HG03196 (cell line): ENCODE results near the gene KIN.
A peak's percentile ranks its signal among the peaks of the same experiment; 100 is the strongest.
"Not testable (repeated sequence)": the region's sequence is repeated elsewhere in the genome, so short reads cannot be mapped to it uniquely, and the experiment has no call there.

Experiments
- ATAC-seq: cut with Tn5 transposase; IDR thresholded peaks from one replicate; pipeline ENCODE4 v1.9.1; 2021; ENCODE audit not compliant: unreplicated experiment

Gene KIN, protein sequence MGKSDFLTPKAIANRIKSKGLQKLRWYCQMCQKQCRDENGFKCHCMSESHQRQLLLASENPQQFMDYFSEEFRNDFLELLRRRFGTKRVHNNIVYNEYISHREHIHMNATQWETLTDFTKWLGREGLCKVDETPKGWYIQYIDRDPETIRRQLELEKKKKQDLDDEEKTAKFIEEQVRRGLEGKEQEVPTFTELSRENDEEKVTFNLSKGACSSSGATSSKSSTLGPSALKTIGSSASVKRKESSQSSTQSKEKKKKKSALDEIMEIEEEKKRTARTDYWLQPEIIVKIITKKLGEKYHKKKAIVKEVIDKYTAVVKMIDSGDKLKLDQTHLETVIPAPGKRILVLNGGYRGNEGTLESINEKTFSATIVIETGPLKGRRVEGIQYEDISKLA

DNA sequence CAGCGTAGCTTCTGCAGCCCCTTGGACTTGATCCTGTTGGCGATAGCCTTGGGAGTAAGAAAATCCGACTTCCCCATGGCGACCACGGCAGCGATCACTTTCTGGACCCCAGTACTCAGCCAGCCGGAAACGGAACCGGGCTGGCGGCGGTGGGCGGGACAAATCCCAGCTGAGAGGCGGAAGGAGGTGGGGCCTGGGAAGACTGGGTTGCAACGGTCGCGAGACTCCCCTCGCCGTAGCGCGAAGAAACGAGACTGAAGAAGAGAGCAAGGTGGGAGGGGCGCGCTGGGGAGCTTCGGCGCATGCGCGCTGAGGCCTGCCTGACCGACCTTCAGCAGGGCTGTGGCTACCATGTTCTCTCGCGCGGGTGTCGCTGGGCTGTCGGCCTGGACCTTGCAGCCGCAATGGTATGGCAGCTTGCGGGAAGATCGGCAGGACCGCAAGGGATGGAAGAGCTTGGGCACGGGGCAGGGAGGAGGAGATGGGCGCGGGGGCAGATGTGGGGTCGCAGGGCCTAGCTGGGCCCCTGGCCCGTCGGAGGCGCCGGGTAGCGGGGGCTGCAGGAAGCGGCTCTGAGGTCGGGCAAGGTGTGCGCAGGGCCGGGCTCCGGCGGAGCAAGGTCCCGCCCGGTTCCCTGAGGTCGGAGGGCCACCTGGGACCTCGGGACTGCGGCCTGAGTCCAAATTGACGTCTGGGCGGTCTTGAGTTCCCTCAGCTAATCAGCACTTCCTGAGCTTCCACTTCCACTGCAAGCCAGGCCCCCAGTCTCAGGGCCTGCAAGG lies at the start of gene KIN, which contains the start of gene ATP5F1C:
KIN (minus strand) TSS at position 137 of the 782 bp plus-strand sequence; CDS start at position 77, 60 bp downstream.
ATP5F1C (plus strand) TSS at position 321 of the 782 bp plus-strand sequence; CDS start at position 352, 31 bp downstream.
- peak; percentile 96 for ATAC-seq

DNA sequence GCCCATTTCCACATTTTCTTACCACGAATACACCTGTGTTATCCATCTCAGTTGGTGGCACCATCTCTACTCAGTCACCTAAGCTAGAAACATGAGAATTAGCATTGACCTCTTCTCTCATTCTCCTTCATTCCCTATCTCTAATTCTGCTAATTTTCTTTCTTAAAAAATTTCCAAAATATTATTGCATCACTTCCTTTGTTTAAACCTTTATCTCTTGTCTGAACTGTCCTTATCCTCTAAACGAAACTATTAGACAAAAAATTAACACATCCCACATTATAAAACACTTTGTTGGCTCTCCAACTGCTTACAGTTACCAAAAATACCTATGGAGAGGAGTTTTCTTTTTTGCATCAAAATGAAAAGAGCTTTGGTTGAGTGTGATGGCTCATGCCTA lies 48.8 kb upstream of the KIN start:
- no peak for ATAC-seq

DNA sequence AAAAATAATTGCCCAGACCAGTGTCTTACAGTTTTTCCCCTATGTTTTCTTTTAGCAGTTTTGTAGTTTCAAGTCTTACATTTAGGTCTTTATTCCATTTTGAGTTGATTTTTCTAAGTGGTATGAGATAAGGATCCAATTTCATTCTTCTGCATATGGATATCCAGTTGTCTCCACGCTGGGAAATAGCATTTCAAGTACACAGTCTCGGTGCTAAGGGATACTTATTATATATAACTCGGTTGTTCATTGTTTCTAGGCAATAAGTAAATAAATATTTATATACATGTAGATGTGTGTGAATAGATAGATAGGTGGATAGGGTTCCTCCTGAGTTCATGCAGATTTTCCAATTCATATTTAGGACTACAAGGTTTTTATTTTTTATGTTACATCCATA lies 46.5 kb upstream of the KIN start:
- ATAC-seq = no peak

DNA sequence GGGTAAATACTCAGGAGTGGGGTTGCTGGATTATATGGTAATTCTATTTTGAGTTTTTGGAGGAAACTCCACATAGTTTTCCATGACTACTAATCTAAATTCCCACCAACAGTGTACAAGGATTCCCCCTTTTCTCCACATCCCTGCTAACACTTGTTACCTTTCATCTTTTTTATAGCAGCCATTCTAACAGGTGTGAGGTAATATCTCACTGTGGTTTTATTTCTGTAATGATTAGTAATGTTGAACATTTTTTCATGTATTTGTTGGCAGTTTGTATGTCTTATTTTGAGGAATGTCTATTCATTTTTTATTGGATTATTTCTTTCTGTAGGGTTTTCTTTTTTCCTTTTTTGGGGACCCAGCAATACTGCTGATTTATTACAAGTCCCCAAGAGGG lies 45.4 kb upstream of the KIN start:
- no peak for ATAC-seq

DNA sequence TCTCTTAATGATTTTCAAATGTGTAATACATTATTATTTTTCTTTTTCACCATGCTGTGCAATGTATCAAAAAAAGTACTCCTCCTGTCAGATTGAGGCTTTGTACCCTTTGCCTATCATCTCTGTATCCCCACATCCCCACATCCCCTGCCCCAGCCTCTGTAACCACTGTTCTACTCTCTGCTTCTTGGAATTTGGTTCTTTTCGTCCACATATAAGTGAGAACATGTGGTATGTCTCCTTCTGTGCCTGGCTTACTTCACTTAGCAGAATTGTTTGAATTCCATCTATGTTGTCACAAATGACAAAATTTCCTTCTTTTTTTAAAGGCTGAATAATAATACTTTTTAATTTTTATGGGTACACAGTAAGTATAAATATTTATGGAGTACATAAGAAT lies 44.3 kb upstream of the KIN start:
- no peak for ATAC-seq

DNA sequence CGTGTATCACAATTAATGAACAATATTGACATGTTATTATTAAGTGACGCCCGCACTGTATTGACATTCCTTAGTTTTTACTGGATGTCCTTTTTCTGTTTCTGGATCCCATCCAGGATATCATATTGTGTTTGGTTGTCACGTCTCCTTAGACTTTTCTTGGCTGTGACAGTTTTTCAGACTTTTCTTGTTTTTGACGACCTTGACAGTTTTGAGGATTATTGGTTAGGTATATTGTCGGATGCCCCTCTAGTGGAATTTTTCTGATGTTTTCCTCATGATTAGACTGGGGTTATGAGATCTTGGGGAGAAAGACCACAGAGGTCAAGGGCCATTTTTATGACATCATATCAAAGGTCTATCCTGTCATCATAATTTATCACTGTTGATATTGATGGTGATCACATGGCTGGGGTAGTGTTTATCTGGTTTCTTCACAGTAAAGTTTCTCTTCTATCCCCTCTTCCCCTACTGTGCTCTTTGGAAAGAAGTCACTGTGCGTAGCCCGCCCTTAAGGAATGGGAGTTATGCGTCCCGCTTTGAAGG lies 41.6 kb upstream of the KIN start:
- ATAC-seq = no peak

DNA sequence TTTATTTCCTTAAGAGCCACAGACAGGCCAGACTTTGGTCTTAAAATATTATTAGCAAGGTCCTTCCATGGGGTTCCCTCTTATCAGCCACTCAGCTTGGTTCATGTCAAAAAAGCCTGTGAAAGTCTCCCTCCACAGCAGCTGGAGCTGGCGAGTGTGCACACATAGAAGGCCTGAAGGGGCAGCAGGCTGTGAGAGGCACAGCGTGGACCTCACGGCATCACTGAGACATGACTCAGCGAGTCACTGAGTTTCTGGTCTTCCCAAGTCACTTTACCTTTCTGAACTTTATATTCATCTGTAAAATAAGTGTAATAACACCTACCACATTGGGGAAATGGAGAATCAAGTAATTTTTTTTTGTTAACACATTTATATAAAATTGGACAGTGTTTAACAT lies 39.2 kb upstream of the KIN start:
- no peak for ATAC-seq

DNA sequence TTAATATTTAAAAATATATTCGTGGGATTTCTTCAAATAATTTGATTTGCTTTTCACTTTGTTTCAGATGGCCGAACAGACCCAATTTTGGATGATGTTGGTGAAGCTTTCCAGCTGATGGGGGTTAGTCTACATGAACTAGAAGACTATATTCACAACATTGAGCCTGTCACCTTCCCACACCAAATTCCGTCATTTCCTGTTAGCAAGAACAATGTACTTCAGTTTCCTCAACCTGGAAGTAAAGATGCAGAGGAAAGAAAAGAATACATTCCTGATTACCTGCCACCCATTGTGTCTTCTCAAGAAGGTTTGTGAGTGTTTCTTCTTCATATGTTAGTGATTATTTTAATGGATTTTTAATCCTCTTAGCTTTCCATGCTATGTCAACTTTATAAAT lies 36.5 kb upstream of the KIN start:
- no peak for ATAC-seq

DNA sequence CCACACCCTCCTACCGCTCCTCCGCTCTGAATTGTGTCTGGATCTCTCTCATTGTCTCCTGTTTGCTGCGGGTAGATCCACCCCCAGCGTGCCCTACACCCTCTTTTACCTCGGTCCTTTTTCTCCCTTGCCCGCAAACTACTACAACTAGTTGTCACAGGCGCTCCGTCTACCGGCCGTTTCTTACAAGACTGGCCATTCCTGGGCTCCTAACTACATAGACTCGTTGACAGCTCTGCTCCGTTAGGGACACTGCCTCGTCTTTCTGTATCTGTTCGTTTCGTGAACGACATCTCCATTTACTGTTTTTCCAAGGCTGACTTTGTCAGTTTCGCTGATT lies 31.3 kb upstream of the KIN start:
- peak; percentile 43 for ATAC-seq

DNA sequence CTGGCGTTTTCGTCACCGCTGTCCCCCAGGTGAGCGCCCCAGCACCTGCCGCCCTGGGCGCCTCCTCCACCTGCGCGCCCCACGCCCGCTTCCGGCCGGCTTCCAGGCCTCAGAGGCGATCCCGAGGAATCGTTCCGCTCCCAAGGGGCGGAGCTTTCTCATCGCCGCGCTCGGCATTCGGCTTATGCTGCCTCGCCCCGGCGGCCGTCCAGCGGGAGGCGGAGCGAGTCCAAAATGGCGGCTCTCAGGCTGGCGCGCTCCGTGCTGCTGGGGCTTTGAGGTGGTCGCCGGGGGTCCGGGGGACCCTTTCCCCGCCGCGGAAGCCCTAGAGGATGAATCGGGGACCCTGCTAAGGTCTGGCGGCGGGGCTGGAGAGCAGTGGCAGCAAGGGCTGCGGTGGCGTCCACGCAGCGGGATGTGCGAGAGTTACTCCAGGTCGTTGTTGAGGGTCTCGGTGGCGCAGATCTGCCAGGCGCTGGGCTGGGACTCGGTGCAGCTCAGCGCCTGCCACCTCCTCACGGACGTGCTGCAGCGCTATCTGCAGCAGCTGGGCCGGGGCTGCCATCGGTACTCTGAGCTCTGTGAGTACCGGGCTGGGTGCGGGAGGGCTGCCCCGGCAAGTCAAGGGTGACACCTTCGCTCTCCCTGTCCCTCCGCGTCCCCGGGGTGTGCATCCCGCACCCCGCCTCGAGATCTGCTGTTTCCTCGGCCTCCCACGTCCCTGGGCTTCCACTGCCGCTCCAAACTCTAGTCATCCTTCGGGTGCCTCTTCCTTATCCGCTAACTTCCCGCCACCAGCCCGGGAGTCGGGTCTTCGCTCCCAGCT lies 30.7 kb upstream of the KIN start, which contains the start of gene TAF3:
TAF3 (plus strand) TSS at position 211 of the 826 bp plus-strand sequence; CDS start at position 416, 205 bp downstream.
- peak; percentile 84 for ATAC-seq

DNA sequence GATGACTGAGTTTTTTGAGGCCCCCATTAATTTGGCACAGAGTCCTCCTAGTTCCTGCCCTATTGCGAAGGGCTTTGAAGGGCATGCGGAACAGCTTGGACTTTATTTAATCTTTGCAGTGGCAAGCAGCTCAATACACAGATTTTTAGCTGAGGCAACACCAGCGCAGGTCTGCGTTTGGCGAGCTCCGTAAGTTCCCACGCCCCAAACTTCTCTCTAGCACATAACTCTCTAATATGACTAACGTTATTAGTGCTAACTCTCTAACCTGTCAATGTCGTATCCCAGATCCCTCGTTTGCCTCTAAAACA lies 30.1 kb upstream of the KIN start:
- ATAC-seq = no peak

DNA sequence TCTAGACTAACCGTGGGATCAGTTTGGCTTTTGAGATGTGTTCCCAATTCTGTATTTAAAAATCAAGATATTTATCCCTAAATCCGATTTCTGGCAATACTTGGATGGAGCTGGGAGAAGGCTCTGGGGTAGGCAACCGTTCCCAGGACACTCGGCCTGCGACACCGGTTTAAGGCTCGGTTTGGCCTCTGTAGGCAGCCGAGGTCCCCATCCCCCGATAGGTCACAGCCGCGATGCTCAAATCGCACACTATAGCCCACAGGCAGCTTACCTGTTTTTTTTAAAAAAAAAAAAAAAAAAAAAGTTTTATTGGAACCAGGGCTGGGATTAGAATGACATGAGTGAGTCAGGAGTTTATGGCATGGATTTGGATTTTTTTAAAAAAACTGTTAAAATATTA lies 29.8 kb upstream of the KIN start:
- no peak for ATAC-seq

DNA sequence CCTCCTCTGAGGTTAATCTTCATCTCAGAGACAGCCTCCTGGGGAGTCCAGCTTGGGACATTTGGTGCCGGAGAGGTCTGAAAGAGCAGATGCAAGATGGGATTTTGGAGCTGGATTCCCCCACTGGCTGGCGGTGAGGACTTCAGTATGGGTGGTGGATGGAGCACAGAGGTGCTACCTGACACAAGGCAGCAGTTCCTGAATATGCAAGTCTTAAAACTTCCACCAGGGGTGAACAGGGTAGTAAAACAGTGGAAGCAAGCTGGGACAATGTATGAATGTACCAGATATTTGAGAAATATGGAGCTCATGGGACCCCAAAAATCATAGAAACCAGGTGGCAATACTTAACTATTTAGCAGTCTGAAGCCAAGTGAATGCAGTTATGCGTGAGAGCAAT lies 25.7 kb upstream of the KIN start:
- no peak for ATAC-seq

DNA sequence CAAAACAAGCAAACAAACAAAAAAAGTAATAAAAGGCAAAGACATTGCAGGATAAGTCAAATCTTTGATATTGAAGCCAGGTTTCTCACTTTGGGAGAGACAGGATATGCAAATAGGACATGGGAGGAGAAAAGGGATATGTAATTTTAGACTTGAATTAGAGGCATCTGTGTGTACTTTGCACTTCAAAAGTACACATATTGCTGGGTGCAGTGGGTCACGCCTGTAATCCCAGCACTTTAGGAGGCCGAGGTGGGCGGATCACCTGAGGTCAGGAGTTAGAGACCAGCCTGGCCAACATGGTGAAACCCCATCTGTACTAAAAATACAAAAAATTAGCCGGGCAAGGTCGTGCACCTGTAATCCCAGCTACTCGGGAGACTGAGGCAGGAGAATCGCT lies 23.9 kb upstream of the KIN start:
- not testable (repeated sequence) for ATAC-seq

DNA sequence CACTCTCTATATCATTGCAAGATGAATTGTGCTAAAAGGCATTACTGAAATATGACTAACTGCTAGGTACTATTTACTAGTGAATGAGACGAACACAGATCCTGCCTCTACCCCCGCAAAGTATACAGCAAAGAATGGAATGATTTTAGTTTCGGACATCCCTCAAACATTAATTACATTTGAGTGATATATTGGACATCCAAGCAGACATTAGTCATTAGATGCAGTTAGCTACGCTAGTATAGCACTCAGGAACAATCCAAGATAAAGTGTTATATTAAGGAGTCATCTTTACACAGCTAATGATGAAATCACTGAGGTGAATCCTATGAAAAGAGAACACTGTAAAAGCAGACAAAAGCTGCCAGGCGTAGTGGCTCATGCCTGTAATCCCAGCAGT lies 23.2 kb upstream of the KIN start:
- no peak for ATAC-seq

DNA sequence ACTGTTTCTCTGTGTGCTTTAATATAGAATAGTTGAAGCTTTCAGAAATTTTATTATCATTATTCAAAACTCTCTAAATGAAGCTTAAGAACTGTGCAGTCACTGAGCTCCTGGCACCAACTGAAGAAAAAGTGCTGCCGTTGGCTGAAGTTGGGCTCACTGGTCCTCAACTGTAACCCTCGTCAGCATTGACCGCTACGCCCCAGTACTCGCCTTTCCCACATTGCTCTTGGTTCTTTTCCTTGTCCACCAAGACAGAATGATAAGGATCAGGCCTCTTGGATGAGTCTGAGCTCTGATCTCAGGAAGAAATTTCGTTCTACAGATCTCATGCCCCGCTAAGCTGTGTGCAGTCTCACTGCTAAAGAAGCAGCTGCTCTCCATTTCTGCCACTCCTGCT lies 22.6 kb upstream of the KIN start:
- no peak for ATAC-seq

DNA sequence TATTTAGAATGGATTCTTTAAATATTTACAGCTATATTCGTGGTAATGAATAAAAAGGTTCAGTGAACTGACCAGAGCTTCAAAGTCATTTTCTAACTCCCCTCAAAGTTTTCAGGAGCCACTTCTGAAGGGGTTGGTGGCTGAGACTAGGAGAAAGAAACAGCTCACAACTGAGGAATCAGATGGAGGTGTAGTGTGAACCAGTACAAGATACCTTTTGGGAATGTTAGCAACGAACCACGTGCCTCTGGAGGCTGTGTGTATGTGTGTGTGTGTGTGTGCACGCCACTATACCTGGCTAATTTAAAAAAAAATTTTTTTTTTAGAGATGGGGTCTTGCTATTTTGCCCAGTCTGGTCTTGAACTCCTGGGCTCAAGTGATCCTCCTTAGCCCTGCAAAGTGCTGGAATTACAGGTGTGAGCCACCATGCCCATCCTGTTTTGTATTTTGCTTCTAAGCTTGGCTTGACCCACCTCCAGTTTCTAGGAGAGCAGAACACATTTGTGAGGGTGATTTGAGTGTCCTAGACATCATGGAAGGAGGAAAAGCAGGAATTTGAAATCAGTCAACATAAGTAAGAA lies 21.0 kb upstream of the KIN start:
- no peak for ATAC-seq

DNA sequence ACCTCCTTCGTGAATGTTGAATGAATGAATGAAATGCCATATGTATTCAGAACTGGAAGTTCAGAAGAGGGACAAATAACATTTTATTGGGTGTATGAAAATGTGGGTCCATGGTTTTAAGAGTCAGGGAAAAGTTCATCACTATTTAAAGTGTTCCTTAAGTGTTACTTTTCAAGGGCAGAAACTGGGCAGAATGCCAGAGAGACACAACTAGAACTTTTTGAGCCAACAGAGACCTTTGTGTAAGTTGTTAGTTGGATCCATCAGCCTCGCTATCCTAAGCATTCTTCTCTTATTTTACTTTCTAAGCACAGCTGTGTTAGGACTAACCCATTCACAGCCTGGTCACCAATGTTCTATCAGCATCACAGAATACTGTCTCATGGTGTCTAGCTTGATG lies 16.9 kb upstream of the KIN start:
- ATAC-seq = no peak

DNA sequence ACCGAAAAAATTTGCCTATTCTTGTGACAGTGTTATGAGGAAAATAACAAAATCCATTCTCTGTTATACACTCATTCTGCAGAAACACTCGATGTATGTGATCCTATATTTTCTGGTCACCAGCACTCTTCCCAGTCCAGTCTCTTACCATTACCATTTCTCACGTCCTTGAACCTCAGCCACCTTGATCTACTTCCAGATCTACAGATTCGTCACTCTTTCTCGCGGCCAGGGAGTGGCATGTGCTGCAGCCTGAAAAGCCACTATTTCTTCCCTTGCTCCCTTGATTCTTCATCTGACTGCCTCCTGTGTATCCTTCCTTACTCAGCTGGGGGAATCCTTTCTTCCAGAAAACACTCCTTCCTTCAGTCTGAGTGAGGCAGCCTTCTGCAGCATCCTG lies 16.4 kb upstream of the KIN start:
- no peak for ATAC-seq

DNA sequence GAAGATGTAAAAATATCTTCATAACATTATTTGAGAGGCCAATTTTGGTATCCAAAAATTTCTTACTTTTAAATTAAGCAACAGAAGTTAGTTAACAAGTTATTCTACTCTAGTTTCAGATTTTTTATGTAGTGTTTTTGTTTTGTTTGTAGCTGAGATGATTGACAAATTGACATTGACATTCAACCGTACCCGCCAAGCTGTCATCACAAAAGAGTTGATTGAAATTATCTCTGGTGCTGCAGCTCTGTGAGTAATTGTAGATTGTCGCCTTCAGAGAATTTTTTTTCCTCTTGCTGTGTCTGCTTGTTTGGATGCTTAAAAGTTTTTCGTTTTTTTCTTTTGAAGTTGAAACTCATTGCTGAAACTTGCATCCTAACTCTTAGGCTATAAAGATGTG lies 14.8 kb upstream of the KIN start:
- ATAC-seq = no peak

DNA sequence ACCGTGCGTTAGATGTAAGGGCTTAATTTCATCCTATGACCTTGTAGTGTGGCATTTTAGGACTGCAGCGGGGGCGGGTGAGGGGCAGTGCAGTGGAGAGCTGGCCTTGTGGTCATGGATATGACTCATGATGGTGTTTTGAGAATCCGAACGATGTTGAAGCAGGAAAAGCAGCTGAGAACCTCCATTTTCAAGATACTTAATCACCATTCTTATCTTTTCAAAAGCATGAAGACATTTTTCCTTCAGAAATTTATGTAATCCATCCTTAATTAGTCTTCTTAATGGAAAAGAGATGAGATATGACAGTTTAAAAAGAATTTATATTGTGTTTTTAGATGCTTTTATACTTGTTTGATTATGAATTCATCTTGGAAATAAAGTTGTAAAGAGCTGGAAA lies 9.8 kb upstream of the KIN start:
- no peak for ATAC-seq
